HG03039 (cell line): ENCODE results near the gene NKX2-8.
"Not testable (repeated sequence)": the region's sequence is repeated elsewhere in the genome, so short reads cannot be mapped to it uniquely, and the experiment has no call there.

ENCODE experiments used
- ATAC-seq: cut with Tn5 transposase; IDR thresholded peaks from one replicate; pipeline ENCODE4 v1.9.1; 2021; ENCODE audit warnings: mild to moderate bottlenecking, moderate library complexity; ENCODE audit not compliant: unreplicated experiment

Gene NKX2-8

GRCh38 chr14:36580856-36581831, 1.3 kb downstream of the NKX2-8 start:
- ATAC-seq = no peak

GRCh38 chr14:36580141-36580855, 2.1 kb downstream of the NKX2-8 start:
- no peak for ATAC-seq

DNA sequence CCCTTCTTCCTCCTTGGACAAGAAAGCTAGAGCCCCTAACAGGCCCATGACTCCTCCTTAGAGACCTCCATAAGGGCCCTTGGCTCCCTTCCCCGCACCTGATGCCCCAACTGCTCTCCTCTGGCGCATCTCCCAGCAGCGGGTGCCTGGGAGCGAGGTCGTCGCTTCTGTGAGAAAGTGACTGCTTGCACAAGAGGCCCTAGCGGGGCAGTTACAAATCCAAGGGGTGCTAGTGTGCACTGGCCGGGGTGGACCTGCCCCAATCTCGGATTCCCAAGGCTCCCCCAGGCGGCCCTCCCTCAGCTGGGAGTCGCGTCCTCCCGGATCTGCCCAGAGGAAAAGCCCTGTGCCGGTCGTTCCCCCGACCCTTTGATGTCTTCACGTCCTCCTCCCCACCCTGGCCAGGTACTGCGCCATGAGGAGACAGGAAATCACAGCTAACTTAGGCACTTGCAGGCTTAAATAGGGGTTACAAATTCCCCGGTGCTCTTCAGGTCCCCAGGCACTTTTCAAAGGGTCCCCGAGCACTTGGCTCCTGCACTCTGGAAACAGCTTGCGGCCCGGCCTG, 2.8 kb downstream of the NKX2-8 start:
- ATAC-seq = no peak

- ATAC-seq = no peak
Measured at GRCh38 chr14:36579001-36579555, 3.3 kb downstream of the NKX2-8 start.

- no peak for ATAC-seq
Measured at GRCh38 chr14:36570065-36570464, 12.3 kb downstream of the NKX2-8 start.

DNA sequence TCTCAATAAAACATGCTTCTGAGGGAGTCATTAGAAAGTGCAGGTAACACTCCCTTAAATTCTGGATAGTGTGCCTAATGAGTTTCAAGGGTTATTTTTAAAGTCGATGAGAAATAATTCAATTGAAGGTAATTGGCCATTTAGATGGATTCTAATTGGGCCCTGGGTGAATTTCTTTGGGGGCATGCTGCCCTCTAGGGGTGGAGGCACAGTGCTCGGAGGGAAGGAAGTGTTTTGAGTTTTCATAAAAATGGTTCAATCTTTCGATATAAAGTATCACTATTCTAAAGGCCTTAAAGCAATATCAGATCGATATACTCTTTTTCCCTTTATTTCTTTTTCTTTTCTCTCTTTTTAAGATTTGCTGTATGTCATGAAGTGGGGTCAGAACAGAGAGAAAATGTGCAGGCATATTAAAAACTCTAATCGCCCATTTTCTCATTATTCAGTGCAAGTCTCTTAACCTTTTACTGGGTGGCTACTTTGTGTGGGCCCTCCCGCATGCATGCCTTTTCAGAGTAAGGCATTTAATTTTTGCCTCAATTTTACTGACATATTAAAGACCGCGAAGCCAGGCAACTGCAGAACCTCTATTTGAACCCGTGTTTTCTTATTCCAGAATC, 25.5 kb downstream of the NKX2-8 start:
- no peak for ATAC-seq

- ATAC-seq = no peak
Measured at GRCh38 chr14:36555998-36556743, 26.2 kb downstream of the NKX2-8 start.

GRCh38 chr14:36553656-36554260, 28.7 kb downstream of the NKX2-8 start:
- no peak for ATAC-seq

GRCh38 chr14:36550899-36551298, 31.5 kb downstream of the NKX2-8 start:
- no peak for ATAC-seq

- not testable (repeated sequence) for ATAC-seq
Measured at GRCh38 chr14:36544280-36544679, 38.1 kb downstream of the NKX2-8 start.

DNA sequence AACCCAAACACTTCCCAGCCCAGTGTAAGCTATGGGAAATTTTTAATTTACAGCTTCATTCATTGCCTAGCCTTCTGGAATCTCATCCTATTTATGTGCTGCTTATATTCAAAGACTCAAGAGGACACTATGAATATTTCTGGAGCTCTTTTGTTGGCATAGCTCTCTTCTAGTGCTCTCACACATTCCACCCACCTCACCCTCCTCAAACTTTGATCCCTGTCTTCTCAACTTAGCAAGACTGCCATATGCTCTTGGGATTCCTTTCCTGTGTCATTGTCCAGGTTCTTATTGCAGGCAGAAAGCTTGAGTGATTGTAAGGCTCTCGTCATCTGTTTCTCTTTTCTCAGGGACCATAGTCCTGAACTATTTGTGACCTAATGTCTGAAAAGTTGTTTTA, 44.4 kb downstream of the NKX2-8 start:
- no peak for ATAC-seq
